Ascending aorta (tissue), 2 donors: ENCODE measurements around the gene GREM2. TPM values are rescaled to one million over a fixed set of nuclear protein-coding genes. Genes with fewer than 3 reads are reported as not detected.
A peak's percentile ranks its signal among the peaks of the same experiment; 100 is the strongest.

Experiments
- DNase-seq, 2 donors: peaks; one replicate each; pipeline ENCODE4 v3.0.0-alpha.2; 2019; ENCODE audit warnings: low spot score in 2 of 2
- H3K27ac ChIP-seq, 2 donors: fragments of 200-600 bp; sonication (generic); one replicate each; pipeline ENCODE4 v1.5.1; 2016 to 2017; ENCODE audit warnings: mild to moderate bottlenecking in 1 of 2
- H3K27me3 ChIP-seq: fragments of 200-600 bp; sonication (generic); one replicate; pipeline ENCODE4 v1.5.1; 2017
- H3K36me3 ChIP-seq, 2 donors: fragments of 200-600 bp; sonication (generic); one replicate each; pipeline ENCODE4 v1.5.1; 2016
- H3K4me1 ChIP-seq, 2 donors: fragments of 200-600 bp; sonication (generic); one replicate each; pipeline ENCODE4 v1.5.1; 2016 to 2017; ENCODE audit warnings: mild to moderate bottlenecking in 1 of 2
- H3K4me3 ChIP-seq, 2 donors: fragments of 200-600 bp; sonication (generic); one replicate each; pipeline ENCODE4 v1.5.1; 2016 to 2017; ENCODE audit warnings: mild to moderate bottlenecking in 1 of 2
- H3K9me3 ChIP-seq, 2 donors: fragments of 200-600 bp; sonication (generic); one replicate each; pipeline ENCODE4 v1.5.1; 2016
- intact Hi-C: fragments of 100-400 bp; cut with DNase I; formaldehyde crosslinking; loops from one replicate; pipeline ENCODE4 v1.15.1; 2023
- total RNA-seq: library from RNA; depleted of rRNA; stranded (reverse); fragments of >200 nt; gene quantifications from one replicate; pipeline ENCODE4 v1.1.0, GENCODE V29; 2016
- TF ChIP-seq, protein P1 (sequence below), 3 experiments: fragments of 200-600 bp in 2 of 3; fragments of 450-650 bp in 1 of 3; sonication (generic) in 2 of 3; IDR thresholded peaks; one replicate each; pipeline ENCODE4 v1.5.1; 2016 to 2019; ENCODE audit warnings: antibody characterized with exemption in 3 of 3, mild to moderate bottlenecking in 1 of 3, moderate library complexity in 1 of 3

Gene GREM2
- total RNA-seq, 1 donor from 2014 or later: not detected

- H3K4me3 ChIP-seq: no peak overlapping the region
- intact Hi-C loops: no loop called here
- H3K36me3 ChIP-seq: no peaks in the 10 kb centered on the region
- no peak for DNase-seq
- no peaks in the 10 kb centered on the region for H3K4me1 ChIP-seq
- H3K27me3 ChIP-seq: no peaks in the 10 kb centered on the region
- TF ChIP-seq, protein P1, sequence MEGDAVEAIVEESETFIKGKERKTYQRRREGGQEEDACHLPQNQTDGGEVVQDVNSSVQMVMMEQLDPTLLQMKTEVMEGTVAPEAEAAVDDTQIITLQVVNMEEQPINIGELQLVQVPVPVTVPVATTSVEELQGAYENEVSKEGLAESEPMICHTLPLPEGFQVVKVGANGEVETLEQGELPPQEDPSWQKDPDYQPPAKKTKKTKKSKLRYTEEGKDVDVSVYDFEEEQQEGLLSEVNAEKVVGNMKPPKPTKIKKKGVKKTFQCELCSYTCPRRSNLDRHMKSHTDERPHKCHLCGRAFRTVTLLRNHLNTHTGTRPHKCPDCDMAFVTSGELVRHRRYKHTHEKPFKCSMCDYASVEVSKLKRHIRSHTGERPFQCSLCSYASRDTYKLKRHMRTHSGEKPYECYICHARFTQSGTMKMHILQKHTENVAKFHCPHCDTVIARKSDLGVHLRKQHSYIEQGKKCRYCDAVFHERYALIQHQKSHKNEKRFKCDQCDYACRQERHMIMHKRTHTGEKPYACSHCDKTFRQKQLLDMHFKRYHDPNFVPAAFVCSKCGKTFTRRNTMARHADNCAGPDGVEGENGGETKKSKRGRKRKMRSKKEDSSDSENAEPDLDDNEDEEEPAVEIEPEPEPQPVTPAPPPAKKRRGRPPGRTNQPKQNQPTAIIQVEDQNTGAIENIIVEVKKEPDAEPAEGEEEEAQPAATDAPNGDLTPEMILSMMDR (IDR thresholded peaks at IDR 0.05): no peak
- H3K27ac ChIP-seq: no peak overlapping the region
- no peaks in the 10 kb centered on the region for H3K9me3 ChIP-seq
These were observed 1.6 kb upstream of the GREM2 start for GRCh38 chr1:240613356-240614142.

DNA sequence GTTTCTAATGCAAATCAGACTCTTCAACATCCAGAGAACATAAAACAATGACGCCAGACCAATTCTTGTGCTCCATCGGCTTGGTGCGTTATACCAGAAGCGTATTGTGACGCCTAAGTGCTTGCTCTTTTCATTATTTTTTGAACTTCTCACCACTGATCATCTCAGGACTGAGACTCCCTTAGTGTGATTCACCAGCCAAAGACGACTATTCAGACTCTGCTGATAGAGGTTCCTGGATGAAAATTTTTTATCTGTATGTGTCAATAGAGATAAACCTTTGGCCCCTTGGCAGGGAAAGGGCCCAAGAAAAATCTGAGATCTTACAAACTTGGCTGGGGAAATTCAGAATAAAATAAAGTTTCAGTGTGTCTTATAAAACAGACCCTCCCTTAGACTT lies 856 bp upstream of the GREM2 start:
- TF ChIP-seq, protein P1 (IDR thresholded peaks at IDR 0.05): no peak
- H3K27ac ChIP-seq: no peak overlapping the region
- no peaks in the 10 kb centered on the region for H3K36me3 ChIP-seq
- H3K27me3 ChIP-seq: no peaks in the 10 kb centered on the region
- H3K4me1 ChIP-seq: no peaks in the 10 kb centered on the region
- no peaks in the 10 kb centered on the region for H3K9me3 ChIP-seq
- H3K4me3 ChIP-seq: no peak overlapping the region
- DNase-seq: no peak
- intact Hi-C loops: no loop called here

DNA sequence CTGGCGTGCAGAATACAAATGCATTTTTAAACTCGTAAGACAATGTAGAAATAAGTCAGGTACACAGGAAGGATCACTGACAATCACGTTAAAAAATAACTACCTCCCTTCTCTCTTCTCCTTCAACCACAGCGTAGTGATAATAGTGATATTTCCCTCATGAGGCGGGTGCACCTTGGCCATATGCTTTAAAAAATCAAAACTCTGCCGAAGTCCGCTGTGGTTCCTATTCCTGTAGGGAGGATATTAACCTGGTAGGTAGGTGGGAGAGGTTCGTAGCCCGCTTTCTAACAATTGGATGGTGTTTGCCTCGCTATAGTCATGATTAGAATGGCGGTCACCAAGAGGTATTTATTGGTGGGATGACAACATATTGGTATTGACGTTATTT lies 732 bp downstream of the GREM2 start:
- no peak for DNase-seq
- intact Hi-C loops: no loop called here
- Histone ChIP-seq H3K4me1 (no peaks in the 10 kb centered on the region), H3K36me3 (no peaks in the 10 kb centered on the region), H3K27me3 (no peaks in the 10 kb centered on the region), H3K9me3 (no peaks in the 10 kb centered on the region), H3K4me3 (peak overlapping the region; percentile 57 to 61), H3K27ac (no peak overlapping the region)
- TF ChIP-seq, protein P1 (IDR thresholded peaks at IDR 0.05): no peak

DNA sequence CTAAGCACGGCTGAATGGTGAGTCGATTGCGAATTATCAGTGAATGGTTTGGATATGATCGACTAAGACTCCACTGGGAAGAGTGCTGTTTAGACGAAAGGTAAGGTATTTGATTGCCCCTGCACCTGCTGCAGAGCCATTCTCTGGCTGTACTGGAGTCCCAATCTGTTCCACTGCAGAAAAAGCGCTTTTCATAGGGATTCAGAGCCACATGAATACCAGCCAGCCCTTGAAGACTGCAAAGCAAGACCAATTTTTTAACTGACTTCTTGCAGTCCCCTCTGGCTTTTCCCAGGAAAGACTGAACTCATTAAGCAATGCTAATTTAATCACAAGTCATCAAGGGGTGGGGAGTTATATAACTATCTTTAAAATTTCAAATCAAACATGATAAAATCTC lies 1.3 kb downstream of the GREM2 start:
- TF ChIP-seq, protein P1 (IDR thresholded peaks at IDR 0.05): no peak
- no peak for DNase-seq
- intact Hi-C loops: no loop called here
- Histone ChIP-seq H3K4me1 (no peaks in the 10 kb centered on the region), H3K36me3 (no peaks in the 10 kb centered on the region), H3K9me3 (no peaks in the 10 kb centered on the region), H3K27me3 (no peaks in the 10 kb centered on the region), H3K27ac (no peak overlapping the region), H3K4me3 (no peak overlapping the region)

- H3K36me3 ChIP-seq: no peaks in the 10 kb centered on the region
- no peaks in the 10 kb centered on the region for H3K4me1 ChIP-seq
- no peak for DNase-seq
- TF ChIP-seq, protein P1 (IDR thresholded peaks at IDR 0.05): no peak
- no peak overlapping the region for H3K27ac ChIP-seq
- H3K27me3 ChIP-seq: no peaks in the 10 kb centered on the region
- no peaks in the 10 kb centered on the region for H3K9me3 ChIP-seq
- intact Hi-C loops: no loop called here
- no peak overlapping the region for H3K4me3 ChIP-seq
These were observed 2.4 kb downstream of the GREM2 start for GRCh38 chr1:240609527-240610060.
